GM19035 (cell line): ENCODE data around the gene KCNS1.

ENCODE experiments used
- ATAC-seq: cut with Tn5 transposase; IDR thresholded peaks from one replicate; pipeline ENCODE4 v1.9.1; 2021; ENCODE audit not compliant: unreplicated experiment

Gene KCNS1

DNA sequence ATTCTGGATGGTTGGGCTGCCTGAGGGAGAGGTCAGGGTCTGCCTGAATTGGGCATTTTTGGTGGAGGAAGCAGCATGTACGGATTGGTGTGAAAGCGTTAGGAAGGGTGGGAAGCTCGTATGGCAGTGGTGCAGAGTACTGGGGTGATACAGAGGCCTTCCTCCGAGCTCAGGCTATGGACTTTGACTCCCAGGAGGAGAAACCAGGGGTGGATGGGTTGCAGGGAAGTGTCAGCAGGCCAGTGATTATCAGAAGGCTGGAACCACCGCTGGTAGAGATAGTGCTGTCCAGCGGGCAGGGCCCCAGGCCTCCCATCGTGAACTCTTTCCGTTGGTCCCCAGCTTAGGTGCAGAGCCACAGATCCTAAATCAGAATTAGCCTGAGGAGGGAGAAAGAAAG, 8.7 kb upstream of the KCNS1 start:
- no peak for ATAC-seq

- ATAC-seq = no peak
Measured at GRCh38 chr20:45105317-45105716, 4.4 kb upstream of the KCNS1 start.

- ATAC-seq = no peak
Measured at GRCh38 chr20:45104786-45105185, 3.9 kb upstream of the KCNS1 start.

- no peak for ATAC-seq
Measured at GRCh38 chr20:45103072-45103471, 2.1 kb upstream of the KCNS1 start.

GRCh38 chr20:45101333-45101850, 465 bp upstream of the KCNS1 start:
- ATAC-seq = no peak

GRCh38 chr20:45098103-45098773, 2.7 kb downstream of the KCNS1 start:
- no peak for ATAC-seq

DNA sequence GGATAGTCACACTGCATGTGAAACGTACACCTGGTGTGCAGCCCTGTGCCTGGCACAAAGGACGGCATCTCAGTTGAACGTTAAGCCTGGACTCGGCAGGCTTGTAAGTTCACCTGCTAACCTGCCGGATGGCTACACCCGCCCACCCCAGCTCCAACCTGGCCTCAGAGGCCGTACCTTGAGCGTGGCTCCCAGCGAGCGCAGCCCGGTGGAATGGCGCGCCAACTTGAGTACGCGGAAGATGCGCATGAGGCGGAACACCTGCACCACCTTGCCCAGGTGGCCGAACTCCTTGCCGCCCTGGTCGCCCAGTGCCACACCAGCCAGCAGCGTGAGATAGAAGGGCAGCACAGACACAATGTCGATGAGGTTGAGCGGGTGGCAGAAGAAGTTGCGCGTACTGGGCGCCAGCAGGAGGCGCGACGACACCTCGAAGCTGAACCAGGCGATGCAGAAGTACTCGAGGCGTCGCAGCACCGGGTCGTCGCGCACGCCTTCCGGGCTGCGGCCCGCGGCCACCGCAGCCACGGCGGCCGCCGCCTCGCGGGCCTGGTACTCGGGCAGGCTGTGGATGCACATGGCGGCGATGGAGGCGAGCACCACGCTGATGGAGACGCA, 3.3 kb downstream of the KCNS1 start:
- no peak for ATAC-seq

DNA sequence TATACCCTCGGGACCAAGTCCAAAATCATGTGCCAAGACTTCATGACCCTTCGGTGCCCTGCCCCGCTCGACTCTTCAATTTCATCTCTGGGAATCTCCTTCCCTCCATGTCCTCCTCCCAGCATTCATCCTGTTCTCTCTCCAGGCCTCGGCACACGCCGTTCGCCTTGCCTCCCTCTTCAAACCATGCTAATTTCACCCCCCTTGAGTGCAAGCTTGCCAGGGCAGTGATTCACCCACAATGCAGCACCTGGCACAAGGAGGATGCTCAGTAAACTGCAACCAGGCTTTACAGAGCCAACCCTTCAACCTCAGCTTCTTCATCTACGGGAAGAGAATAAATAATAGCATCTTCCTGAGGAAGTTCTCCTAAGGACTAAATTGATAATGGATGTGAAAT, 4.1 kb downstream of the KCNS1 start:
- ATAC-seq = no peak

DNA sequence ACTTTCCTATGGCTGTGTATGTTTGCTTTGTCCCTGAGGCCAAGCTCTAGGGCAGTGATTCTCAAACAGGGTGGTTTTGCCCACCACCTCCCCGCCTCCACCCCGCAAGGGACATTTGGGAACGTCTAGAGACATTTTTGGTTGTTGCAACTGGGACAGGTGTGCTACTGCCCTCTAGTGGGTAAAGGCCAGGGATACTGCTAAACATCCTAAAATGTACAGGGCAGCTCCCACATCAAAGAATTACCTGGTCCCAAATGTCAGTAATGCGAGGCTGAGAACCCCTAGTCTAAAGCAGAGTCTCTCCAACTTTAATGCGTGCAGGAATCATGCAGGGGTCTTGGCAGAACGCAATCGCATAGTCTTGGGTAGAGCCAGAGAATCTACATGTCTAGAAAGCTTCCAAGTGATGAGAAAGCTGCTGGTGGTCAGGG, 5.1 kb downstream of the KCNS1 start:
- ATAC-seq = no peak

DNA sequence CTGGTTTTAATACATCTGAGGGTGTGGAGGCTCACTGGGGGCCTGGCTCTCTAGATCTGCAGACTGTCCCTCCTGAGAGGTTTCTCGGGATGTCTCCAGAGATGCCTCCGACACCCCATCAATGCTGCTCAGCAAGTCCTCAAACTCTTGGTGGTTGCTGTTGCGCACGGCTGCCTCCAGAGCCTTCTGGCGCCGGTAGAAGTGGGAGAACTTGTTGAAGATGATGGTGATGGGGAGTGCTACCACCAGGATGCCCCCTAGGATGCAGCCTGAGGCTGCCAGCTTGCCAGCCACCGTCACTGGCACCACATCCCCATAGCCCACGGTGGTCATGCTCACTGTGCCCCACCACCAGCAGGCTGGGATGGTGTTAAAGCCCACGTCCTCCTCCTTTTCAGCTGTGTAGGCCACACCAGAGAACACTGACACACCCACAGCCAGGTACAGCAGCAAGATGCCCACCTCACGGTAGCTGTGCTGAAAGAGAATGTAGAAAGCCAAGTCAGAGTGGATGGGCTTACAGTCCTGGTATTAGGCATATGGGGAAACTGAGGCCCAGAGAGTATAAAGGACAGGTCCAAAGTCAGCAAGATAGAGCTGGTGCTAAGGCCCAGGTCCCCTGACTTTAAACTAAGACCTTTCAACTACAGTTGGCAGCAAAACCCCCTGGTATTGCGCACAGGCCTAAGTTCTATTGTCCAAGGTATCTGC, 5.9 kb downstream of the KCNS1 start:
- ATAC-seq = no peak

DNA sequence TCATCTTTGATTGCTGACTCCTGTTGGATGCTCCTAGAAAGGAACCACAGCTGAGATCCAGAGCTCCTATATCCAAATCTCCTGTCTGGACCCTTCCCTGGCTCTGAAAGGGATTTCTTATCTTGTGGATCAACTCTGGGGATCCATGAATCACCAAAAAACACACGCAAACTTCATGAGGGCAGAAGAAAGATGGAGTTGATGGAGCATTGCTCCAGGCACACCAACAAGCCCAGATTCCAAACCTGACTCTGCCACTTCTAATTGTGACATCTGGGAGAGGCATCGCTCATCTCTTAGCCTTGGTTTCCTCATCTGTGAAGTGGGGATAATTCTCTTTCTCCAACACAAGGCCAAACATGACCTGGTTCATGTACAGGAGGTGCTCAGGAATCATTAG, 6.7 kb downstream of the KCNS1 start:
- no peak for ATAC-seq

- ATAC-seq = no peak
Measured at GRCh38 chr20:45092898-45093297, 8.0 kb downstream of the KCNS1 start.

- no peak for ATAC-seq
Measured at GRCh38 chr20:45091366-45091765, 9.6 kb downstream of the KCNS1 start.

DNA sequence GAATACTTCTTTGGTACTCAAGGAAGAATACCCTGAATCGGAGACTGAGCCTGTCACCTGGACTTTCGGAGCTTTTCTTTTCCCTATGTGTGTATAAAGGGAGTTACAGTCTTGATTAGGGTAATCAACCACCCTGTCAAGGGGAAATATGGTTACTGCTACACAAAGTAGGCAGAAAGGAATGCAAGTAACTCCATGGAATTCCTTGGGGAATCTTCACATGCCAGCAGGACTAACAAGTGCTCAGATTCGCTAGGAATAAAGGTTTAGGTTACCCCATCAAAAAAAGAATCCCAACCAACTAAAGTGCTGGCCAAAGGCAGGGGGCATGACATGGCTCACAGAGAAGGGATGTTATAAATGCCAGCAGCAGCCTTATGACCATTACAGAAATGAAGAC, 10.4 kb downstream of the KCNS1 start:
- no peak for ATAC-seq

DNA sequence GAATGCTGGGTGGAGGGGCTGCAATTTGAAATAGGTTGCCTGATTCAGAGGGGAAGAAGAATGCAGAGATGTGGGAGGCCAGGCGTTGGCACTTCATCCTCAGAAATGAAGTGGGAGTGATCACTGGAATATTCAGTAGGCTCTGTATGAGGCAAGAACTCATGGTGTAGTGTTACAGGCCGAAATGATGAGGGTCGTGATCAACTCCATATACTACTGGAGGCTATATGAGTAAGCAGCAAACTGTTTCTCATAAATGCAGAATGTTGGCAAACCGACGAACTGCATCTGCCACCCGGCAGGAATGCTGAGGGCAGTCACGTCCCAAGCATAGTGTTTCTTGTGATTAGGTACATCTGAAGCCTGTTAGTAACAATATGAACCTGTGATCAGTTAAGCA, 12.7 kb downstream of the KCNS1 start:
- no peak for ATAC-seq

GRCh38 chr20:45087814-45088213, 13.1 kb downstream of the KCNS1 start:
- no peak for ATAC-seq

DNA sequence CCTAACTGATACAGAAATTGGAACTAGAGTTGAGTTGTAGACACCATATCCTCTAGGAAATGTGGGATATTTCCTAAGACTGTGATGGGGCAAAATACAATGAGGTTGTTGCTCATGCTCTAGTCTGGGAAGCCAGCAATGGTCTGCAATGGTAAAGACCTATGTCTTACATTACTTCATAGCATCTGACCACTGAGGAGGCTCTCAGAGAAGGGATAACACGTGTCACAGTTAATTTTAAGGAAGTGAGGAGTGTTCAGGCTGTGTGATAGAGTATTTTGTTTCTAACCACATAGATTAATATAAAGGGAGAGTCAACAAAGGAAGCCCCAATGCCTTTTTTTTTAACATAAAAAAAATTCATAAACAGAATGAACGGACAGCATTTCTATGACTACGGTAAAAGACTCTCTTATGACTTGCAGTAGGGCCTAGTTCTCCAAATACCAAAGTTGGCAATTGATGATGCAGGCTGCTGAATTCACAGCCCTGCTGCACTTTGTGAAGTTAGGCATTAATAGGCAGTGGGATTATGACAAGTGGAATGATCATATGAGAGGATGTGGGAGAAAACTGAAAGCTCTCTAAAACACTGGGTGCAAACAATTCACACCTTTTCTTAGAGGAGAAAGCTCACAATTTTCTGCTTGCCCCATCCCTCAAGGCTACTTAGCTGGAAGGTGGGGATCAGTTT, 13.7 kb downstream of the KCNS1 start:
- no peak for ATAC-seq

DNA sequence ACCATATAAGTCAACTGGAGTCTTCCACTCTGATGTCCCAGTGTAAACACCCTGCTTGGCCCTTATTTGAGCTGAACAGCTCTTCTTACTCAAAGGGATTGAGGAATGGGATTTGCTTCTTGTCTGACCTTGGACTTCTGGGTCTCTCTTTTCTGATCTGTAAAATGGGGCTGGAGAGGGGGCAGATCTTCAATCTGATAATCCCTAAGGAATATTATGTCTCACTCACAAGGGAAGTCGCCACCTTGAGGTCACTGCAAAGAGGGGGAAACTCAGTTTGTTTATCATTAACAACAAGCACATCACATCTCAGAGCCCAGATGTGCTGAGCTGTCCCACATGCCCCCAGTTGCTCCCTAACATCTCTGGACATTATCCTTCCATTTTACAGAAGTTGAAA, 15.1 kb downstream of the KCNS1 start:
- ATAC-seq = no peak

DNA sequence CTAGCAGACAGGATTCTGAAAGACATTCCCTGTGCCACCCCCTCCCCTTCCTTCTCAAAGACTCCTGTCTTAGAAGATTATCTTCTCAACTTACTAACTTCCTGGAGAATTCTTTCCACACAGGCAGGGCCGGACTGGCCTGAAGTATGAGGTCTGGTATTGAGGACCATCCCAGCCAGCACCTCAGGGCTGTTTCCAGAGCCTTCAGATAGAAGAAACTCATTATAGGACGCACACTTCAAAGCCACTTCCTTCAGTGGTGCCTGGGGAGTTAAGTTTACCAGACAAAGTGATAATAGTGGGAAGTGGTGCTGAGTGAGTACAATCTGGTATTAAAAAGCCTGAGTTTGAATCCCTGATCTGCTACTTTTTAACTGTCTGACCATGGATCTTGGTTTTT, 15.6 kb downstream of the KCNS1 start:
- ATAC-seq = no peak

GRCh38 chr20:45083127-45083526, 17.8 kb downstream of the KCNS1 start:
- no peak for ATAC-seq

- ATAC-seq = no peak
Measured at GRCh38 chr20:45082468-45082867, 18.5 kb downstream of the KCNS1 start.
